DOHH2 (cell line): ENCODE data around the gene LILRB5.
"Not testable (repeated sequence)": the region's sequence is repeated elsewhere in the genome, so short reads cannot be mapped to it uniquely, and the experiment has no call there.

Experiments
- CTCF ChIP-seq: fragments of 200-600 bp; sonication (generic); IDR thresholded peaks from one replicate; pipeline ENCODE4 v1.5.1; 2014; ENCODE audit warnings: antibody characterized with exemption, mild to moderate bottlenecking, low read depth, low read length; ENCODE audit not compliant: poor library complexity, severe bottlenecking
- EZH2phosphoT487 ChIP-seq: fragments of 200-600 bp; sonication (generic); IDR thresholded peaks from 2 replicates; pipeline ENCODE4 v1.6.1; 2017; ENCODE audit warnings: borderline replicate concordance, mild to moderate bottlenecking, antibody characterized with exemption, low read length, moderate library complexity, mixed read lengths

- not testable (repeated sequence) for TF ChIP-seq CTCF, EZH2phosphoT487
Measured at GRCh38 chr19:54278056-54278455, 21.0 kb upstream of the LILRB5 start.
